Measurements from ENCODE around the gene ZNF565.
"Not testable (repeated sequence)": the region's sequence is repeated elsewhere in the genome, so short reads cannot be mapped to it uniquely, and the experiment has no call there.

Gene ZNF565

GRCh38 chr19:36221474-36221873 is 7.0 kb upstream of the ZNF565 start:
- FAIRE-seq, result no peak
- DNase-seq (ENCODE audit: insufficient read length, low spot score), result no peak
- TF ChIP-seq TAF1 (IDR thresholded peaks at IDR 0.05; ENCODE audit: low read depth, low read length) (no peak), POU2F2 (IDR thresholded peaks at IDR 0.05; ENCODE audit: low read depth, low read length) (no peak), SPI1 (IDR thresholded peaks at IDR 0.05; ENCODE audit: low read depth, low read length) (no peak), PAX5 (IDR thresholded peaks at IDR 0.05; ENCODE audit: insufficient read depth, low read length, severe bottlenecking) (no peak), POLR2A (IDR thresholded peaks at IDR 0.05; ENCODE audit: low read depth, low read length) (no peak), POLR2AphosphoS5 (IDR thresholded peaks at IDR 0.05; ENCODE audit: low read depth, low read length) (no peak)

DNA sequence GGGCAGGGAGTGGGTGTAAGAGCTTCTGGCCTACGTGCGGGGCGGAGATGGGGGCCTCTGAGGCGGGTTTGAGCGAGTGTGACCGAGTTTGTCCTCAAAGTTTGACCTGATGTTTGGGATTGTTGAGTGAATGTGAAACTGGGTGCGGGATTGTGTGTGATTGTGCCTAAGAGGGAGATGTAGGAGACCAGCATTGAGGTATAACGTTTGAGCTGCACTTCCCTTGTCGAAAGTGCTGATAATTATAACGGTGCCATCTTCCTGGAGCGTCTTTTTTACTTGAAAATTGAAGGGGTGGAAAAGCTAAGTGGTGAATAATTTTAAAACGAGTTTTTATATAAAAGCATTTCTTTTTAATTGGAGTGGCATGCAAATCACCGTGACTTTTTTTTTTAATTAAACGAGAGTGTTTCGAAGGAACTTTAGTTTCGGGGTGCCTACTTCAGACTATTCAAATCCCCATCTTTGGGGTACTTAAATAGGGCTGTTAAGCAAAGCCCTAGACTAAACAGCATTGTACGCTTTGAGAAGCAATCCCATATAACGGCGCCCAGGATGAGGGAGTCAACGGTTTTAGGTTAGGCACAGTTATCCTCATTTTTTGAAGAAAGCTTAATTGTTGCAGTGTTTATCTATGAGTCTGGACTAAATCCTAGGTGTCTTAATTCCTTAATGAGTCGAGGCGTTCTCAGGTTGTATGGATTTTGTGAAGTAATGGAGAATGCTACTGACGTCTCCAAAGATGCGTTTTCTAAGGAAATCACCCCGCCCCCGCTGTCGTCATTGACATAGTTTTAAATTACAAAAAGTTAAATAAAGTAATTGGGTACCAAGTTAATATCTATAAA is 1.0 kb upstream of the ZNF565 start:
- FAIRE-seq, result peak; percentile 20
- no peak for DNase-seq (ENCODE audit: insufficient read length, low spot score)
- no peak for TF ChIP-seq POLR2A (IDR thresholded peaks at IDR 0.05; ENCODE audit: low read depth, low read length)
- peak; percentile 10; the same call in 1 of the 2 replicates for TF ChIP-seq POLR2AphosphoS5 (IDR thresholded peaks at IDR 0.05; ENCODE audit: low read depth, low read length)

GRCh38 chr19:36212895-36213294 is 1.6 kb downstream of the ZNF565 start:
- FAIRE-seq, result no peak

DNA sequence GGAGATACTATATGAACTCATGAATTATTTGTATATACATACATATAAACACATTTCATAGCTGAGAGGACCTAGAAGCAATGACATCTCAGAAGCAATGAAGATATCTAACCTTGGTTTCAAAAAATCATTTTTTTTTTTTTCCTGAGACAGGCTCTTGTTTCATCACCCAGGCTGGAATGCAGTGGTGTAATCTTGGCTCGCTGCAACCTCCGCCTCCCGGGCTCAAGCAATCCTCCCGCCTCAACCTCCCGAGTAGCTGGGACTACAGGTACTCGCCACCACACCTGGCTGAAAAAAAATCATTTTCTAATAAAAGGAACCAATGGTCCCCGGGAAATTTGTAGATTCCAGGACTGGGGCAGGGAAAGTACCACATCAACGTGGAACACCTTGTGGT is 4.0 kb downstream of the ZNF565 start:
- TF ChIP-seq TAF1 (IDR thresholded peaks at IDR 0.05; ENCODE audit: low read depth, low read length) (no peak), POU2F2 (IDR thresholded peaks at IDR 0.05; ENCODE audit: low read depth, low read length) (no peak), POLR2AphosphoS5 (IDR thresholded peaks at IDR 0.05; ENCODE audit: low read depth, low read length) (no peak), SPI1 (IDR thresholded peaks at IDR 0.05; ENCODE audit: low read depth, low read length) (no peak), PAX5 (IDR thresholded peaks at IDR 0.05; ENCODE audit: insufficient read depth, low read length, severe bottlenecking) (no peak), POLR2A (IDR thresholded peaks at IDR 0.05; ENCODE audit: low read depth, low read length) (no peak)
- DNase-seq (ENCODE audit: insufficient read length, low spot score) (no peak), FAIRE-seq (no peak)

More at GRCh38 chr19:36212895-36213294, 1.6 kb downstream of the ZNF565 start:
- TF ChIP-seq POU2F2 (IDR thresholded peaks at IDR 0.05; ENCODE audit: low read depth, low read length) (no peak), SPI1 (IDR thresholded peaks at IDR 0.05; ENCODE audit: low read depth, low read length) (no peak), POLR2A (IDR thresholded peaks at IDR 0.05; ENCODE audit: low read depth, low read length) (no peak), PAX5 (IDR thresholded peaks at IDR 0.05; ENCODE audit: insufficient read depth, low read length, severe bottlenecking) (no peak), POLR2AphosphoS5 (IDR thresholded peaks at IDR 0.05; ENCODE audit: low read depth, low read length) (no peak), TAF1 (IDR thresholded peaks at IDR 0.05; ENCODE audit: low read depth, low read length) (no peak)
- DNase-seq (ENCODE audit: insufficient read length, low spot score), result no peak

- DNase-seq (ENCODE audit: insufficient read length, low spot score), result no peak
- TF ChIP-seq POU2F2 (IDR thresholded peaks at IDR 0.05; ENCODE audit: low read depth, low read length) (no peak), POLR2AphosphoS5 (IDR thresholded peaks at IDR 0.05; ENCODE audit: low read depth, low read length) (no peak), PAX5 (IDR thresholded peaks at IDR 0.05; ENCODE audit: insufficient read depth, low read length, severe bottlenecking) (no peak), POLR2A (IDR thresholded peaks at IDR 0.05; ENCODE audit: low read depth, low read length) (no peak), SPI1 (IDR thresholded peaks at IDR 0.05; ENCODE audit: low read depth, low read length) (no peak), TAF1 (IDR thresholded peaks at IDR 0.05; ENCODE audit: low read depth, low read length) (no peak)
- no peak for FAIRE-seq
Observed at GRCh38 chr19:36209372-36209771, 5.1 kb downstream of the ZNF565 start.

GRCh38 chr19:36207605-36208252 is 6.7 kb downstream of the ZNF565 start:
- no peak for TF ChIP-seq POLR2A (IDR thresholded peaks at IDR 0.05; ENCODE audit: low read depth, low read length)
- TF ChIP-seq POU2F2 (IDR thresholded peaks at IDR 0.05; ENCODE audit: low read depth, low read length), result no peak
- peak; percentile 56; the same call in 1 of the 2 replicates for TF ChIP-seq SPI1 (IDR thresholded peaks at IDR 0.05; ENCODE audit: low read depth, low read length)
- no peak for TF ChIP-seq POLR2AphosphoS5 (IDR thresholded peaks at IDR 0.05; ENCODE audit: low read depth, low read length)
- no peak for TF ChIP-seq TAF1 (IDR thresholded peaks at IDR 0.05; ENCODE audit: low read depth, low read length)
- peak; percentile 77 for FAIRE-seq
- DNase-seq (ENCODE audit: insufficient read length, low spot score), result peak; percentile 35

GRCh38 chr19:36203293-36203692 is 11.2 kb downstream of the ZNF565 start:
- DNase-seq (ENCODE audit: insufficient read length, low spot score) (no peak), FAIRE-seq (no peak)
- no peak for TF ChIP-seq POLR2A (IDR thresholded peaks at IDR 0.05; ENCODE audit: low read depth, low read length)
- no peak for TF ChIP-seq TAF1 (IDR thresholded peaks at IDR 0.05; ENCODE audit: low read depth, low read length)
- TF ChIP-seq PAX5 (IDR thresholded peaks at IDR 0.05; ENCODE audit: insufficient read depth, low read length, severe bottlenecking), result no peak
- no peak for TF ChIP-seq SPI1 (IDR thresholded peaks at IDR 0.05; ENCODE audit: low read depth, low read length)
- no peak for TF ChIP-seq POLR2AphosphoS5 (IDR thresholded peaks at IDR 0.05; ENCODE audit: low read depth, low read length)
- no peak for TF ChIP-seq POU2F2 (IDR thresholded peaks at IDR 0.05; ENCODE audit: low read depth, low read length)

GRCh38 chr19:36201684-36202083 is 12.8 kb downstream of the ZNF565 start:
- FAIRE-seq (no peak), DNase-seq (ENCODE audit: insufficient read length, low spot score) (no peak)
- no peak for TF ChIP-seq POLR2AphosphoS5 (IDR thresholded peaks at IDR 0.05; ENCODE audit: low read depth, low read length)
- TF ChIP-seq SPI1 (IDR thresholded peaks at IDR 0.05; ENCODE audit: low read depth, low read length), result no peak
- TF ChIP-seq TAF1 (IDR thresholded peaks at IDR 0.05; ENCODE audit: low read depth, low read length), result no peak
- no peak for TF ChIP-seq POU2F2 (IDR thresholded peaks at IDR 0.05; ENCODE audit: low read depth, low read length)

GRCh38 chr19:36198119-36198518 is 16.3 kb downstream of the ZNF565 start:
- no peak for TF ChIP-seq POLR2A (IDR thresholded peaks at IDR 0.05; ENCODE audit: low read depth, low read length)
- FAIRE-seq (no peak), DNase-seq (ENCODE audit: insufficient read length, low spot score) (no peak)

DNA sequence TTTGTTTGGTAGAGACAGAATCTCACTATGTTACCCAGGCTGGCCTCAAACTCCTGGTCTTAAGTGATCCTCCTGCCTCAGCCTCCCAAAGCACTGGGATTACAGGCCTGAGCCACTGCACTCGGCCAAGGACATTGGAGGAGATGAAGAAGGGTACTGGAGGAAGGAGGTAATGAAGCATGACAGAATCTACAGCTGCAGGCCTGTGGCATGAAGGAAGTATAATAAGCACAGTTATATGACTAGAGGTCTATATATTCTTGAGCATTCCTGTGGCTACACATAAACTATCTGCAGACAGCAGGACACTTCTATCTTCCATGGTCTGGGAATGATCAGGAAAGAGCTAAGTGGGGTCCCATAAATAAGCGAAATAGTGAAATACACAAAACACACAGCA is 18.2 kb downstream of the ZNF565 start:
- TF ChIP-seq PAX5 (IDR thresholded peaks at IDR 0.05; ENCODE audit: insufficient read depth, low read length, severe bottlenecking) (no peak), SPI1 (IDR thresholded peaks at IDR 0.05; ENCODE audit: low read depth, low read length) (no peak), POLR2A (IDR thresholded peaks at IDR 0.05; ENCODE audit: low read depth, low read length) (no peak)
- DNase-seq (ENCODE audit: insufficient read length, low spot score), result no peak
- FAIRE-seq, result no peak

GRCh38 chr19:36186722-36187121 is 27.7 kb downstream of the ZNF565 start:
- FAIRE-seq; DNase-seq (ENCODE audit: insufficient read length, low spot score): not testable (repeated sequence)

All from GM12891 (cell line).